Measurements from ENCODE around the gene PLEKHF1.

- TF ChIP-seq CTCF (IDR thresholded peaks at IDR 0.05; ENCODE audit: insufficient read depth, low read length) = no peak
- no peak for TF ChIP-seq SPI1 (IDR thresholded peaks at IDR 0.05; ENCODE audit: borderline replicate concordance, low read depth)
- no peak for TF ChIP-seq GABPA (IDR thresholded peaks at IDR 0.05; ENCODE audit: low read depth)
- TF ChIP-seq POLR2AphosphoS5 (IDR thresholded peaks at IDR 0.05; ENCODE audit: low read depth) = no peak
These were observed 44.3 kb upstream of the PLEKHF1 start for GRCh38 chr19:29620931-29621351.
